ENCODE data around the gene KRT78.

Gene KRT78

GRCh38 chr12:52813885-52814709 is 34.7 kb downstream of the KRT78 start, which contains the start of gene KRT4:
KRT4 (minus strand) TSS chr12:52814116; CDS start chr12:52814058, 58 bp downstream.
- no peak for DNase-seq (ENCODE audit: low read depth, low spot score)

GRCh38 chr12:52813203-52813819 is 35.5 kb downstream of the KRT78 start:
- DNase-seq (ENCODE audit: low read depth, low spot score): no peak

GRCh38 chr12:52812749-52813148 is 36.0 kb downstream of the KRT78 start:
- DNase-seq (ENCODE audit: low read depth, low spot score): no peak

- no peak for DNase-seq (ENCODE audit: low read depth, low spot score)
Measured at GRCh38 chr12:52812073-52812400, 36.8 kb downstream of the KRT78 start.

GRCh38 chr12:52811191-52812072 is 37.4 kb downstream of the KRT78 start:
- DNase-seq (ENCODE audit: low read depth, low spot score): no peak

- DNase-seq (ENCODE audit: low read depth, low spot score): no peak
Measured at GRCh38 chr12:52810554-52810953, 38.2 kb downstream of the KRT78 start.

GRCh38 chr12:52809166-52809565 is 39.6 kb downstream of the KRT78 start:
- DNase-seq (ENCODE audit: low read depth, low spot score): no peak

- no peak for DNase-seq (ENCODE audit: low read depth, low spot score)
Measured at GRCh38 chr12:52808573-52809160, 40.1 kb downstream of the KRT78 start.

GRCh38 chr12:52807544-52808470 is 41.0 kb downstream of the KRT78 start:
- no peak for DNase-seq (ENCODE audit: low read depth, low spot score)

- no peak for DNase-seq (ENCODE audit: low read depth, low spot score)
Measured at GRCh38 chr12:52806821-52807543, 41.8 kb downstream of the KRT78 start.

GRCh38 chr12:52806169-52806811 is 42.5 kb downstream of the KRT78 start:
- no peak for DNase-seq (ENCODE audit: low read depth, low spot score)

GRCh38 chr12:52805739-52806138 is 43.1 kb downstream of the KRT78 start:
- DNase-seq (ENCODE audit: low read depth, low spot score): no peak

- DNase-seq (ENCODE audit: low read depth, low spot score): no peak
Measured at GRCh38 chr12:52805000-52805399, 43.8 kb downstream of the KRT78 start.

GRCh38 chr12:52802442-52802841 is 46.4 kb downstream of the KRT78 start:
- DNase-seq (ENCODE audit: low read depth, low spot score): no peak

GRCh38 chr12:52801773-52802172 is 47.0 kb downstream of the KRT78 start:
- DNase-seq (ENCODE audit: low read depth, low spot score): no peak

GRCh38 chr12:52800259-52800917 is 48.4 kb downstream of the KRT78 start:
- no peak for DNase-seq (ENCODE audit: low read depth, low spot score)

- no peak for DNase-seq (ENCODE audit: low read depth, low spot score)
Measured at GRCh38 chr12:52799505-52800211, 49.1 kb downstream of the KRT78 start.
